Fibroblast of mammary gland (primary cell): ENCODE data around the gene HYAL3.

Source experiments
- DNase-seq: peaks from one replicate; pipeline ENCODE4 v3.0.0-alpha.2; 2010; ENCODE audit warnings: low read depth
- H3K4me3 ChIP-seq: 2 replicates; pipeline ENCODE4 v1.5.1; 2011; ENCODE audit warnings: low read depth, mild to moderate bottlenecking, low read length, moderate library complexity; ENCODE audit not compliant: control insufficient read depth
- TF ChIP-seq, protein P1 (sequence below): conservative IDR thresholded peaks from 2 replicates; pipeline ENCODE4 v1.5.1; 2011; ENCODE audit warnings: low read depth, low read length, inconsistent platforms; ENCODE audit not compliant: control insufficient read depth, insufficient read depth

HYAL3 gene

GRCh38 chr3:50341996-50342650 is 42.9 kb upstream of the HYAL3 start:
- no peak for DNase-seq
- peak overlapping the region; percentile 79 for H3K4me3 ChIP-seq
- TF ChIP-seq, protein P1, sequence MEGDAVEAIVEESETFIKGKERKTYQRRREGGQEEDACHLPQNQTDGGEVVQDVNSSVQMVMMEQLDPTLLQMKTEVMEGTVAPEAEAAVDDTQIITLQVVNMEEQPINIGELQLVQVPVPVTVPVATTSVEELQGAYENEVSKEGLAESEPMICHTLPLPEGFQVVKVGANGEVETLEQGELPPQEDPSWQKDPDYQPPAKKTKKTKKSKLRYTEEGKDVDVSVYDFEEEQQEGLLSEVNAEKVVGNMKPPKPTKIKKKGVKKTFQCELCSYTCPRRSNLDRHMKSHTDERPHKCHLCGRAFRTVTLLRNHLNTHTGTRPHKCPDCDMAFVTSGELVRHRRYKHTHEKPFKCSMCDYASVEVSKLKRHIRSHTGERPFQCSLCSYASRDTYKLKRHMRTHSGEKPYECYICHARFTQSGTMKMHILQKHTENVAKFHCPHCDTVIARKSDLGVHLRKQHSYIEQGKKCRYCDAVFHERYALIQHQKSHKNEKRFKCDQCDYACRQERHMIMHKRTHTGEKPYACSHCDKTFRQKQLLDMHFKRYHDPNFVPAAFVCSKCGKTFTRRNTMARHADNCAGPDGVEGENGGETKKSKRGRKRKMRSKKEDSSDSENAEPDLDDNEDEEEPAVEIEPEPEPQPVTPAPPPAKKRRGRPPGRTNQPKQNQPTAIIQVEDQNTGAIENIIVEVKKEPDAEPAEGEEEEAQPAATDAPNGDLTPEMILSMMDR = no peak

DNA sequence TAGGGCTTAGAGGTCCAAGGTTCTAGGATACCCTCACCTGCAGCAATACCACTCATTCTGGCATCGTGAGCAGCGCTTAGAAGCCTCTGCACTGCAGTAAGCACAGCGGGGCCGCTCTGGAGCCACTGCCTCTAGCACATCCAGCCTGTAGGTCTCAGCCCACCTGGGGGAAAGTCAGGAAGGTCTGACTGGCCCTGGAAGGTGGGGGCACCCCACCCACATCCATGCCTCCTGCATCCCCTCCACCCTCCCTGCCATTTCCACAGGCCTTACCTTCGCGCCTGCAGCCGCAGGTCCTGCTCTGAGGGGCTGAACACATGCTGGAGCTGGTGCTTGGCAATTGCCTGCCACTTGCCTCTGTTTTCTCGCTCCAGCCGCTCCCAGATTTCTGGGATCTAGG is 42.3 kb upstream of the HYAL3 start:
- peak overlapping the region; percentile 79 for H3K4me3 ChIP-seq
- no peak for DNase-seq
- TF ChIP-seq, protein P1 = no peak

GRCh38 chr3:50340448-50341329 is 41.5 kb upstream of the HYAL3 start, which contains the start of gene RASSF1:
Gene RASSF1, minus strand, starts transcription at chr3:50340836. Its CDS starts 31 bp downstream, at chr3:50340805.
- TF ChIP-seq, protein P1 = no peak
- peak; percentile 66 for DNase-seq
- peak within 1 kb of the TSS; percentile 79 for H3K4me3 ChIP-seq

DNA sequence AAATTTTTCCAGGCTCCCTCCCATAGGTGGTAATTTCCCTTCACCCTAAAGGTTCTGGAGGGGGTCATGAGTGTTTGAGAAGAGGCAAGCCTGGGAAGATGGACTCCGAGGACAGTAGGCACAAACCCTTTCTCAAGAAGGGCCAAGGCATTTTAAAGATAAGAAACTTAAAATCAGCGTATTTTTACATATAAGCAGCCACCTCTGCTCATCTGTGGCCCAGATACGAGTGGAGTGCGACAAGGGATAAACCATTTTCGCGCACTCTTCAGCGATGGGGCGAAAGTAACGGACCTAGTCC is 40.9 kb upstream of the HYAL3 start:
- TF ChIP-seq, protein P1 = no peak
- H3K4me3 ChIP-seq = peak overlapping the region; percentile 79
- DNase-seq = no peak

DNA sequence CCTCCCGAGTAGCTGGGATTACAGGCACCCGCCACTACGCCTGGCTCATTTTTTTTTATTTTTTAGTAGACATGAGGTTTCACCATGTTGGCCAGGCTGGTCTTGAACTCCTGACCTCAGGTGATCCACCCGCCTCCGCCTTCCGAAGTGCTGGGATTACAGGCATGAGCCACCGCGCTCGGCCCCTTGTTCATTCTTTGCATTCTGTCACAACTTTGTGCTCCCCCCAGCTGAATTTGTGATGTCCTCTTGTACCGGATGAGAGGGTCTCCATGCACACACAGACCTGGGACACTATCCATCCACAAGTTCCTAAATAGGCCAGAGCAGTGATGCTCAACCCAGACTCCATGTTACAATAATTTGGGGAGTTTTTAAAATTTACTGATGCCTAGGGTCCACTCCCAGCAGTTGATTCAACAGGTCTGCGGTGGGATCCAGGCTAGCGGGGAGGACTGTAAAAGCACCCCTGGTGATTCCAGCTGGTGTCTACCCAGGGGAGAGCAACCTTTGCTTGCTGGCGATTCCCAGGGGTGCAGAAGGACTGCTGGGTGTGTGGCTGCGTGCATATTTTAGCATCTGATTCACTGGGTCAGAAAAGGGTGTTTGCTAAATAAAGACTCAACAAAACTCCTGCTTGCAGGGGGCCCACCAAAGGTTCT is 40.4 kb upstream of the HYAL3 start:
- TF ChIP-seq, protein P1 = no peak
- peak overlapping the region; percentile 79 for H3K4me3 ChIP-seq
- peak; percentile 65 for DNase-seq

DNA sequence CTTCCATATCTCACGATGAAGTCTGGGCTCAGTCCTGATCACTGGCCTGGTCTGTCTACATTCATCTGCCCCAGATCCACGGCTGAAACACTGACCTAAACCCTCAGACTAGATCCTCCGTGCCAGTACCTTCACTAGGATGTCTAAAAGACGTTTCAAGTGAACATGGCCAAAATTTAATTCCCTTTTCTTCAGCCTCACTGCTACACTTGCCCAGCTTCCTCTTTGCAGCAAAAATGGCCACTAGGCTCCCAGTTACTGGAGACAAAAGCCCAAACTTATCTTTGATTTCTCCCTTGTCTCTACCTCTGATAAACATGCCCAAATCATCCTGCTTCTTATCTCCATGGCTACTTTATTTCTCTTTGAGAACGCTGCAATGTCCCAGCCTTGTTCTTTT is 39.8 kb upstream of the HYAL3 start:
- TF ChIP-seq, protein P1 = no peak
- DNase-seq = no peak
- H3K4me3 ChIP-seq = peak overlapping the region; percentile 79
